Epithelial cell of proximal tubule (primary cell): ENCODE measurements around the gene SAMD1. TPM values are rescaled to one million over a fixed set of nuclear protein-coding genes. Genes with fewer than 3 reads are reported as not detected.

ENCODE experiments used
- DNase-seq: peaks from one replicate; pipeline ENCODE4 v3.0.0-alpha.2; 2011; ENCODE audit warnings: low read depth
- H3K4me3 ChIP-seq: 2 replicates; pipeline ENCODE4 v1.5.1; 2011; ENCODE audit warnings: low read depth, mild to moderate bottlenecking, low read length
- total RNA-seq: library from RNA; depleted of rRNA; stranded (reverse); fragments of >200 nt; gene quantifications from 2 replicates; pipeline ENCODE4 v1.2.3, GENCODE V29; 2015
- TF ChIP-seq, protein P1 (sequence below): conservative IDR thresholded peaks from 2 replicates; pipeline ENCODE4 v1.5.1; 2012; ENCODE audit warnings: low read depth, mild to moderate bottlenecking, low read length

The SAMD1 gene
- total RNA-seq, 1 donor from 2014 or later = 53.6 TPM

DNA sequence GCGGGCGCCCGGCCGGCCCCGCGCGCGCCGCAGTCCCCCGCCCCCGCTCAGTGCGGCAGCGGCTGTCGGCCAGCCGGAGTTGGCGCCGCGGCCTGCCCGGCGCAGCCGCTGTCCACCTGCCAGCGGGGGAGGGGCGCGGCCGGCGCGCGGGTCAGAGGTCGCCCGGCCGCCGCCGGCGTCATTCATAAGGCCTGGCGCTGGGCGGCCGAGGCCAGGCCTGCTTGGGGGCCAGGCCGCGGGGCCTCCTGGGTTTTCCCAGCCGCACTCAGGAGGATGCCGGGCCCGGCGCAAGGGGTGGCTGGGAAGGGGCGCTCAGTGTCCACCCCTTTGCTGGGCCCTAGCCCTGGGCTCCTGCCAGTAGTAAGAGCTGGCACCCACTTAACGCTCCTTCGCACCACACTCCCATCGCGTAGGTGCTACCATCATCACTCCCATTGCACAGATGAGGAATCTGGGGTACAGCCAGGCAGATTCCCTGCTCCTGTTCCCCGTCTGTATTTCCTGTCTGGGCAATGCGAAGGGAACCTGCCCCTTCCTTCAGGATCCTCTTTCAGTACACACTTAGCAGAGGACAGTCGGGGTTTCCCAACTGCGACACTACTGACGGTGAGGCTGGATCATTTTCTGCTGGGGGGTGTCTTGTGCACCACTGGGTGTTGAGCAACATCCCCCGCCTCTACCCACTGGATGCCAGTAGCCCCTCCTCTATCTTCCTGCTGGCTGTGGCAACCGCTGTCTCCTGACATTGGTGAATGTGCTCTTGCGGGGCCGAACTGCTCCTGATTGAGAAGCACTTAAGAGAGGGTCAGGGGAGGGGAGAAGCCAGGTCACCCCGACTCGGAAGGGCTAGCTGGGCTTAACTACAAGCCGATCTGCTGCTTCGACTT is 27.9 kb upstream of the SAMD1 start:
- DNase-seq = no peak
- H3K4me3 ChIP-seq = peak overlapping the region; percentile 61
- TF ChIP-seq, protein P1, sequence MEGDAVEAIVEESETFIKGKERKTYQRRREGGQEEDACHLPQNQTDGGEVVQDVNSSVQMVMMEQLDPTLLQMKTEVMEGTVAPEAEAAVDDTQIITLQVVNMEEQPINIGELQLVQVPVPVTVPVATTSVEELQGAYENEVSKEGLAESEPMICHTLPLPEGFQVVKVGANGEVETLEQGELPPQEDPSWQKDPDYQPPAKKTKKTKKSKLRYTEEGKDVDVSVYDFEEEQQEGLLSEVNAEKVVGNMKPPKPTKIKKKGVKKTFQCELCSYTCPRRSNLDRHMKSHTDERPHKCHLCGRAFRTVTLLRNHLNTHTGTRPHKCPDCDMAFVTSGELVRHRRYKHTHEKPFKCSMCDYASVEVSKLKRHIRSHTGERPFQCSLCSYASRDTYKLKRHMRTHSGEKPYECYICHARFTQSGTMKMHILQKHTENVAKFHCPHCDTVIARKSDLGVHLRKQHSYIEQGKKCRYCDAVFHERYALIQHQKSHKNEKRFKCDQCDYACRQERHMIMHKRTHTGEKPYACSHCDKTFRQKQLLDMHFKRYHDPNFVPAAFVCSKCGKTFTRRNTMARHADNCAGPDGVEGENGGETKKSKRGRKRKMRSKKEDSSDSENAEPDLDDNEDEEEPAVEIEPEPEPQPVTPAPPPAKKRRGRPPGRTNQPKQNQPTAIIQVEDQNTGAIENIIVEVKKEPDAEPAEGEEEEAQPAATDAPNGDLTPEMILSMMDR = no peak

DNA sequence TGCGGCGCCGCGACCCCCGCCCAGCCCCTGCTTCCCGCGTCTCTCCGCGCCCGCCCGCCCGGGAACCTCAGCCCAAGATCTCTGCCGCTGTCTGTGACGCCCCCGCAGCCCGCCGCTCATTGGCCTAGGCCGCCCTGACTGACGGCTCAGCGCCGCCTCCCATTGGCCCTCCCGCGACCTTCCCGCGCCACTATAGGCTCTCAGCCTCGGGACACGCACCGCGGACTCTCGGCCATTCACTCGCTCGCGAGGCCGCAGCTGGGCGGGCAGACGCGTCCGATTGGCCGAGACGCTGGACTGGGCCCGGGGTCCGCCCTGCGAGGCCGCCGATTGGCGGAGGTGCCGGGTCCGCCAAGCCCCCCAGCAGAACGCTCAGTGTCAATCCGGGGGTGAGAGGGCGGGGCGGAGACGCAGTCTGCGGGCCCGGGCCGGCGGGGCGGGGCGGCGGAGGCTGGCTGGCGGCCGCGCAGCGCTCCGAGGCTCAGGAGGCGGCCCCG is 27.2 kb upstream of the SAMD1 start, which contains the start of gene PRKACA:
TSS of gene PRKACA (minus strand) at position 95 of the 497 bp plus-strand sequence. CDS start 215 bp downstream, outside the sequence.
- peak; percentile 63 for DNase-seq

DNA sequence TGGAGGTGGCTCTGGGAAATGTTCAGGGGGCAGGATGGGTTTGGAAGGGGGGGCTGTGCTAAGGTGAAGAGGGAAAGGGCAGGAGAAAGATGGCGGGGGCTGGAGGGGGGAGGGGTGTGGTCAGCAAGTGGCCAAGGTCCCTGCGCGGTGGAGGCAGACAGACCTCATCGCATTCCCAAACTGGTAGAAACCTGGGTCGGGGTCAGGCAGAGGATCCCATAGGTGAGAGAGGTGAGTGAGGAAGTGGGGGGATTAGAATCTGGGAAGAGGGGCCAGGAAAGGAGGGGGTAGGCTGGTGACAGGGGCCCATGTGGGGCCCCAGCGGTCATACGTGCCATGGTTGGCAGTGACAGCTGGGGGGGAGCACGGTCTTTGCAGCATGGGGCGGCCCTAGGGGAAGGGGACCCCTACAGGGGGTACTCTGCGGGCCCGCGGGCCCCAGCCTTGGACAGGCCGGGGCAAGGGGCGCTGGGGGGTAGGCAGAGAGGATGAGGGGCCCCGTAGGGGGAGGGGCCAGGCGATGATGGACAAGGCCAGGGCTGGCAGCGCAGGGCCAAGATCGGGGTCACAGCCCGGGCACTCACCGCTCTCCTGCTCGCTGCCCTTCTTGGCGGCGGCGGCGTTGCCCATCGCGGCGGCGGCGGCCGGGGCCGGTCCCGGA is 26.5 kb upstream of the SAMD1 start:
- TF ChIP-seq, protein P1 = no peak
- peak overlapping the region; percentile 77 for H3K4me3 ChIP-seq
- DNase-seq = no peak

More for the DNA sequence above, 27.2 kb upstream of the SAMD1 start, which contains the start of gene PRKACA:
- TF ChIP-seq, protein P1 = no peak
- peak within 1 kb of the TSS; percentile 77 for H3K4me3 ChIP-seq

DNA sequence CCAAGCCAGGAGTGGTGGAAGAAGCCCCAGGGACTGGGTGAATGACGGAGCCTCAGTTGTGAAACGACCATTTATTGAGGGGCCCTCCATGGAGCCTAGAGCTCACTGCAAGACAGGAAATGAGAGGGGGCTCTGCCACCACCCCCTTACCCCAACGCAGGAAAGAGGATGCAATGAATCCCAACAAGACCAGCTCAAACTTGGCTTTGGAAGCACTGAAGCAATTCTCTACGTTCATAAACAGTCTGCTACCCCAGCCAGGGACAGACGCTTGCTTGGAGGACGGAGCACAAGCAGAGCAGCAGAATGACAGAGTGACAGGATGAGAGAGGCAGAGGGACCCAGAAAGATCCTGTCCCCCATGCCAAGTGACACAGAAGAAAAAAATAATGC is 26.0 kb upstream of the SAMD1 start:
- TF ChIP-seq, protein P1 = no peak
- DNase-seq = no peak
- H3K4me3 ChIP-seq = peak overlapping the region; percentile 77

DNA sequence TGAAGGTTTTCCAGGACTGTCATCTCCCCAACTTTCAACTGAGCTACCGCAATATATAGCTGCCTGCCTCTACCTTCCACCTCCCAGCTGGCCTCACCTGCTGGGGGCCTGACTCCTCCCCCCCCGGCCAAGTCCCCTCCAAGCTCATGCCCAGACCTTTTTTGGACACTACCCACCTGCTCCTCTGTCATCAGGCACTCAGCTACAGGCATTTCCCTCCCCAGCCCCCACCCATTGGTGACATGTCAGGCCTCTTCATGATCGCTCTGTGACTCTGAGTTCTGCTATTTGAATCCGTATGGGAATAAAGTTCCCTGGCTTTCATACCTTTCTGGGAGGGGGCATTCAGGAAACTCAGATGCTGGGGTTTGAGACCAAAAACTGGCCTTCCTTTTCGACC is 25.2 kb upstream of the SAMD1 start:
- TF ChIP-seq, protein P1 = no peak
- peak overlapping the region; percentile 77 for H3K4me3 ChIP-seq
- DNase-seq = no peak

DNA sequence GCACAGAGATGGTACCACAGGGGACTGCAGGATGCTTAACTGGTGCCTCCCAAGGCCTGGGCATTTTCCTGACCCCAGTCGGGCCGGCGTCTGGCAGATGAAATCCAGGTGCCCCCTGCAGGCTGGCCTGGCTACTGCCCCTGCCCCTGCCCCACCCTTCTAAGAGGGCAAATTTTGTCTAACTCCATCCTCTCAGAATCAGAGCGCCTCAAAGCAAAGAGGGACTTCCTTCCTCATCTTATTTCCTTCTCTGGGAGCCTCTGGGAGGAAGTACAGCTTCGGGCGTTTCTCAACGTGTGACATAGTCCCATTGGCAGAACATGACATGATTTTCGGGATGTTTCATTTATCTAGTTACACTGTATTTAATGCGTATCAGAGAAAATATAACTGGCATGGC is 24.3 kb upstream of the SAMD1 start:
- DNase-seq = no peak
- H3K4me3 ChIP-seq = no peak overlapping the region
- TF ChIP-seq, protein P1 = peak; percentile 60
